Measurements from ENCODE around the gene PLEKHM3. TPM values are rescaled to one million over a fixed set of nuclear protein-coding genes. Genes with fewer than 3 reads are reported as not detected.
"Not testable (repeated sequence)": the region's sequence is repeated elsewhere in the genome, so short reads cannot be mapped to it uniquely, and the experiment has no call there.

PLEKHM3 gene
- total and polyA plus RNA-seq, 7 donors: 1.2 to 47.9 (median 29.1) TPM

- 83 to 88% methylated on average over 8 of the region's 8 CpGs for WGBS, 2 donors
- peaks cover 0 to 23% (median 6%) of the 10 kb centered on the region in 4 donors for H3K4me1 ChIP-seq
- H3K27me3 ChIP-seq: no peaks in the 10 kb centered on the region
- no peak overlapping the region for H3K27ac ChIP-seq
- H3K36me3 ChIP-seq: peaks cover 0 to 2% (median 0%) of the 10 kb centered on the region in 4 donors
- TF ChIP-seq EP300 (IDR thresholded peaks at IDR 0.05) (no peak), POLR2AphosphoS5 (IDR thresholded peaks at IDR 0.05) (no peak), CTCF (IDR thresholded peaks at IDR 0.05) (no peak), POLR2A (IDR thresholded peaks at IDR 0.05) (no peak)
- H3K9me3 ChIP-seq: no peaks in the 10 kb centered on the region
- H3K4me3 ChIP-seq: no peak overlapping the region
- intact Hi-C loops (cut with DNase I): no loop called here
- DNase-seq: no peak
Measured at GRCh38 chr2:207950063-207950760, 75.1 kb downstream of the PLEKHM3 start.

DNA sequence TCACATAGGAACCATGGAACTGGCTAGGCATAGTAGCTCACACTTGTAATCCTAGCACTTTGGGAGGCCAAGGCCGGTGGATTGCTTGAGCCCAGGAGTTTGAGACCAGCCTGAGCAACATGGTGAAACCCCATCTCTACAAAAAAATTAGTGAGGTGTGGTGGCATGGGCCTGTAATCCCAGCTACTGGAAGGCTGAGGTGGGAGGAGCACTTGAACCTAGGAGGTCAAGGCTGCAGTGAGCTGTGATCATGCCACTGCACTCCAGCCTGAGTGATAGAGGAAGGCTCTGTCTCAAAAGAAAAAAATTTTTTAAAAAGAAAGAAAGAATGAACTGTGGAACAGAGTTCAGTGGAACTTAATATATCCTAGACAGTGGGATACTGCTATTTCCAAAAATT, 76.1 kb downstream of the PLEKHM3 start:
- H3K27ac ChIP-seq; H3K4me3 ChIP-seq; H3K36me3 ChIP-seq; intact Hi-C loops (cut with DNase I); H3K27me3 ChIP-seq; H3K9me3 ChIP-seq; DNase-seq: not testable (repeated sequence)
- peaks cover 0 to 23% (median 6%) of the 10 kb centered on the region in 4 donors for H3K4me1 ChIP-seq
- WGBS, 2 donors: 99% methylated on average over 1 of the region's 1 CpG

GRCh38 chr2:207944979-207945600, 80.2 kb downstream of the PLEKHM3 start:
- TF ChIP-seq POLR2AphosphoS5 (IDR thresholded peaks at IDR 0.05) (no peak), POLR2A (IDR thresholded peaks at IDR 0.05) (no peak), CTCF (IDR thresholded peaks at IDR 0.05) (no peak), EP300 (IDR thresholded peaks at IDR 0.05) (no peak)
- intact Hi-C loops (cut with DNase I): no loop called here
- H3K27me3 ChIP-seq: no peaks in the 10 kb centered on the region
- no peaks in the 10 kb centered on the region for H3K9me3 ChIP-seq
- peaks cover 0 to 10% (median 0%) of the 10 kb centered on the region in 4 donors for H3K36me3 ChIP-seq
- H3K4me3 ChIP-seq: no peak overlapping the region
- 84 to 86% methylated on average over 4 of the region's 4 CpGs for WGBS, 2 donors
- peaks cover 0 to 21% (median 4%) of the 10 kb centered on the region in 4 donors for H3K4me1 ChIP-seq
- DNase-seq: no peak
- H3K27ac ChIP-seq: no peak overlapping the region

DNA sequence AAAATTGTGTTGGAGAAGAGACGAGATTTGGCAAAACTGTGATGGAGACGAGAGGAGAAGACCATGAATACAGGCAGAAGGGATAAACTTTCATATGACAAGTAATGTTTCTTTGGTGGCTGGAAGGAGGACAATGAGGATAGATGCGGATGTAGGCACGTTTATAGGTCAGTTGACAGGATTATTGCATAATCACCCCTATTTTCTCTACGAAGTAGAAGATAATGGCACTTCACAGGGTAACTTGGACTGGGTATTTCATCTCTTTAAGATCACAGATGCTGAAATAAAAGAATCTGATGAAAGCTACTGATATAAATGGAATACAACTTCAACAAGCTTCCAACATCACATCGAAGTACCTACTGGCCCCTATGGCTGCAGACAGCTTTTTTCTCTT, 81.0 kb downstream of the PLEKHM3 start:
- WGBS, 2 donors: 83 to 90% methylated on average over 6 of the region's 6 CpGs
- no peak for DNase-seq
- H3K27me3 ChIP-seq: no peaks in the 10 kb centered on the region
- no peak overlapping the region for H3K27ac ChIP-seq
- intact Hi-C loops (cut with DNase I): no loop called here
- H3K4me3 ChIP-seq: no peak overlapping the region
- TF ChIP-seq CTCF (IDR thresholded peaks at IDR 0.05) (no peak), POLR2AphosphoS5 (IDR thresholded peaks at IDR 0.05) (no peak), POLR2A (IDR thresholded peaks at IDR 0.05) (no peak), EP300 (IDR thresholded peaks at IDR 0.05) (no peak)
- H3K36me3 ChIP-seq: peaks cover 0 to 10% (median 0%) of the 10 kb centered on the region in 4 donors
- no peaks in the 10 kb centered on the region for H3K9me3 ChIP-seq
- peaks cover 0 to 16% (median 3%) of the 10 kb centered on the region in 4 donors for H3K4me1 ChIP-seq

DNA sequence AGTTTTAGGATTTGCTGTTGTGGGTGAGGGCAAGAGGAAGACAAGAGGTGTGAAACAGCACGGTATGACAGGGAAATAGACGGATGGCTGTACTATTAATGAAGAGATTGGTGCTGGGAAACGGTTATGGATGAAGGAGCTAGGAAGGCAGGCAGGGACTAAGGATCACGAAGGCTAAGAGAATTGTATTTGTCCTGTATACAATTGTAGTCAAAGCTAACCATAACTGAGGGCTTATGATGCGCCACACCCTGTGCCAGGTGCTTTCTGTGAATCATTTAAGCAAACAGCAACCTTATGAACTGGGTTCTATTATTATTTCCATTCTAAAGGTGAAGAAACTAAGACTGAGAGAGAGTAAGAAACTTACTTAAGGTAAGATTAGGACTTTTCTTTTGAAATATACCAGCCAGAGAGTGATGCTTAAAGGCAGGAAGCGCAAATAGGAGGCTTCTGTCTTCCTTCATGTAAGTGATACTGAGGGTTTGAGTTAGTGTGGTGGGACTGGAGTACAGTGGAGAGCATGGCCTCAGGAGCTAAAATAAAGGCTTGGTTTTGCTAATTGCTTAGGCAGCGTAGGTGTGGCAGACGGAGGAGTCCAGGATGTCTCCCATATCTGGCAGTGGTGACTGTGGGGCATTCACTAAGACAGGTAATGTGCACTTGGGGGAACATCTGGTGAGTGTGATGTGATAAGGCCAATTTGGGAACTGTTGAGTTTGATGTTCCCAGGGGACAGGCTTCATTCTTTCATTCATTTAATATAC, 85.8 kb downstream of the PLEKHM3 start:
- Histone ChIP-seq H3K27me3 (no peaks in the 10 kb centered on the region), H3K27ac (no peak overlapping the region), H3K4me1 (peaks cover 0 to 27% (median 6%) of the 10 kb centered on the region in 4 donors), H3K9me3 (no peaks in the 10 kb centered on the region), H3K4me3 (no peak overlapping the region), H3K36me3 (peaks cover 0 to under 1% (median 0%) of the 10 kb centered on the region in 4 donors)
- WGBS, 2 donors: 25 to 72% methylated on average over 8 of the region's 8 CpGs
- intact Hi-C loops (cut with DNase I): no loop called here
- no peak for TF ChIP-seq POLR2A (IDR thresholded peaks at IDR 0.05)
- no peak for TF ChIP-seq POLR2AphosphoS5 (IDR thresholded peaks at IDR 0.05)
- no peak for TF ChIP-seq CTCF (IDR thresholded peaks at IDR 0.05)
- TF ChIP-seq EP300 (IDR thresholded peaks at IDR 0.05): no peak
- DNase-seq: no peak
